GM23338 (cell line): ENCODE measurements around the gene RNF40. TPM values are rescaled to one million over a fixed set of nuclear protein-coding genes. Genes with fewer than 3 reads are reported as not detected.

ENCODE experiments used
- ATAC-seq: fragments of 200-7000 bp; cut with Tn5 transposase; 3 replicates; pipeline ENCODE4 v1.9.1; 2020
- DNase-seq: peaks from one replicate; pipeline ENCODE4 v3.0.0-alpha.2; 2015; ENCODE audit warnings: low spot score
- H2AFZ ChIP-seq: fragments of 200-600 bp; sonication (generic); 2 replicates; pipeline ENCODE4 v1.8.0; 2016; ENCODE audit warnings: antibody characterized with exemption, mild to moderate bottlenecking, moderate library complexity
- H3F3A ChIP-seq: fragments of 200-600 bp; sonication (generic); replicated peaks from 2 replicates; pipeline ENCODE4 v1.8.0; 2017; ENCODE audit warnings: antibody characterized with exemption, mixed run types, low read depth
- H3K27ac ChIP-seq: fragments of 200-600 bp; sonication (generic); 2 replicates; pipeline ENCODE4 v1.6.1; 2016; ENCODE audit warnings: low read depth
- H3K27me3 ChIP-seq: fragments of 200-600 bp; sonication (generic); 2 replicates; pipeline ENCODE4 v1.8.0; 2016; ENCODE audit warnings: mild to moderate bottlenecking, mixed run types, moderate library complexity; ENCODE audit not compliant: insufficient read depth
- H3K36me3 ChIP-seq: fragments of 200-600 bp; sonication (generic); 2 replicates; pipeline ENCODE4 v1.8.0; 2016; ENCODE audit warnings: mild to moderate bottlenecking; ENCODE audit not compliant: insufficient read depth
- H3K4me1 ChIP-seq: fragments of 200-600 bp; sonication (generic); 2 replicates; pipeline ENCODE4 v1.8.0; 2016; ENCODE audit warnings: mild to moderate bottlenecking, moderate library complexity; ENCODE audit not compliant: insufficient read depth
- H3K4me2 ChIP-seq: fragments of 200-600 bp; sonication (generic); 2 replicates; pipeline ENCODE4 v1.7.1; 2017; ENCODE audit warnings: mixed run types
- H3K4me3 ChIP-seq: fragments of 200-600 bp; sonication (generic); 2 replicates; pipeline ENCODE4 v1.6.1; 2016; ENCODE audit warnings: mixed run types
- H3K79me2 ChIP-seq: fragments of 200-600 bp; sonication (generic); replicated peaks from 2 replicates; pipeline ENCODE4 v1.8.0; 2017; ENCODE audit warnings: mild to moderate bottlenecking; ENCODE audit not compliant: insufficient read depth
- H3K9me2 ChIP-seq: fragments of 200-600 bp; sonication (generic); 2 replicates; pipeline ENCODE4 v1.8.0; 2017; ENCODE audit not compliant: insufficient read depth
- H4K20me1 ChIP-seq: fragments of 200-600 bp; sonication (generic); replicated peaks from 2 replicates; pipeline ENCODE4 v1.8.0; 2017; ENCODE audit warnings: mild to moderate bottlenecking; ENCODE audit not compliant: insufficient read depth
- H3K27ac Mint-ChIP-seq: 2 replicates; pipeline ENCODE4 v1.8.0; 2020; ENCODE audit warnings: inconsistent platforms, mild to moderate bottlenecking, moderate library complexity, mixed read lengths
- H3K27me3 Mint-ChIP-seq: 3 replicates; pipeline ENCODE4 v1.8.0; 2022; ENCODE audit warnings: low read depth, mild to moderate bottlenecking, moderate library complexity, mixed read lengths, inconsistent platforms; ENCODE audit not compliant: insufficient read depth, poor library complexity
- H3K36me3 Mint-ChIP-seq: 3 replicates; pipeline ENCODE4 v1.8.0; 2021; ENCODE audit warnings: low read depth, mild to moderate bottlenecking, inconsistent platforms, moderate library complexity, mixed read lengths
- H3K4me1 Mint-ChIP-seq: 3 replicates; pipeline ENCODE4 v1.8.0; 2020; ENCODE audit warnings: mild to moderate bottlenecking, inconsistent platforms, mixed read lengths
- H3K4me3 Mint-ChIP-seq: 3 replicates; pipeline ENCODE4 v1.8.0; 2021; ENCODE audit warnings: moderate library complexity, mild to moderate bottlenecking, inconsistent platforms, mixed read lengths
- H3K9me3 Mint-ChIP-seq: 3 replicates; pipeline ENCODE4 v1.8.0; 2020; ENCODE audit warnings: moderate library complexity, mild to moderate bottlenecking, inconsistent platforms, mixed read lengths
- CREB1 ChIP-seq: fragments of 250-450 bp; sonication (Bioruptor Pico); IDR thresholded peaks from 2 replicates; pipeline ENCODE4 v1.5.0; 2020; ENCODE audit warnings: low read depth, mild to moderate bottlenecking, moderate library complexity
- EZH2 ChIP-seq: fragments of 200-600 bp; sonication (generic); IDR thresholded peaks from one replicate; pipeline ENCODE4 v1.8.0; 2017; ENCODE audit warnings: antibody characterized with exemption, mild to moderate bottlenecking, low read depth; ENCODE audit not compliant: unreplicated experiment
- EZH2phosphoT487 ChIP-seq: fragments of 200-600 bp; sonication (generic); IDR thresholded peaks from one replicate; pipeline ENCODE4 v1.8.1; 2018; ENCODE audit warnings: antibody characterized with exemption; ENCODE audit not compliant: unreplicated experiment
- JUNB ChIP-seq: IDR thresholded peaks from one replicate; pipeline ENCODE4 v1.6.1; 2016; ENCODE audit warnings: antibody characterized with exemption; ENCODE audit not compliant: unreplicated experiment
- NANOG ChIP-seq: IDR thresholded peaks from 2 replicates; pipeline ENCODE4 v1.6.1; 2016; ENCODE audit warnings: antibody characterized with exemption, borderline replicate concordance
- POLR2AphosphoS5 ChIP-seq: IDR thresholded peaks from 2 replicates; pipeline ENCODE4 v1.6.1; 2016; ENCODE audit warnings: antibody characterized with exemption, low read depth
- STAT1 ChIP-seq: IDR thresholded peaks from one replicate; pipeline ENCODE4 v1.6.1; 2016; ENCODE audit warnings: antibody characterized with exemption; ENCODE audit not compliant: unreplicated experiment
- ZNF114 ChIP-seq: fragments of 250-450 bp; sonication (Bioruptor Pico); IDR thresholded peaks from 2 replicates; pipeline ENCODE4 v1.5.0; 2020; ENCODE audit warnings: mild to moderate bottlenecking, moderate library complexity
- ZNF331 ChIP-seq: fragments of 250-450 bp; sonication (Bioruptor Pico); IDR thresholded peaks from 2 replicates; pipeline ENCODE4 v1.5.0; 2020; ENCODE audit warnings: low read depth, mild to moderate bottlenecking, moderate library complexity
- polyA plus RNA-seq: library from polyadenylated mRNA; unstranded; fragments of >200 nt; fragmentation: Nextera tagmentation; extraction: Ambion mirVana; gene quantifications from 2 replicates; pipeline ENCODE4 v1.2.1, GENCODE V29; 2016
- total RNA-seq: library from RNA; depleted of rRNA; stranded (reverse); fragments of >200 nt; shearing (Covaris generic); gene quantifications from 2 replicates; pipeline ENCODE4 v1.2.3, GENCODE V29; 2014
- TF ChIP-seq, protein P1 (sequence below): IDR thresholded peaks from 2 replicates; pipeline ENCODE4 v1.6.1; 2016; ENCODE audit warnings: antibody characterized with exemption
- TF ChIP-seq, protein P2 (sequence below): IDR thresholded peaks from one replicate; pipeline ENCODE4 v1.6.1; 2018; ENCODE audit warnings: antibody characterized with exemption; ENCODE audit not compliant: unreplicated experiment
- TF ChIP-seq, protein P3 (sequence below), 2 experiments: fragments of 200-600 bp in 1 of 2; sonication (generic) in 1 of 2; conservative IDR thresholded peaks; 2 replicates each; pipeline versions ENCODE4 v1.5.1 to v1.6.1; 2016 to 2017; ENCODE audit warnings: antibody characterized with exemption in 2 of 2, low read depth in 2 of 2, mild to moderate bottlenecking in 2 of 2, moderate library complexity in 1 of 2
- TF ChIP-seq, protein P4 (sequence below): fragments of 250-450 bp; sonication (Bioruptor Pico); IDR thresholded peaks from 2 replicates; pipeline ENCODE4 v1.5.0; 2020; ENCODE audit warnings: mild to moderate bottlenecking, moderate library complexity

RNF40 gene
- total and polyA plus RNA-seq, 2 experiments from 2014 or later: 36.0 to 78.5 TPM

DNA sequence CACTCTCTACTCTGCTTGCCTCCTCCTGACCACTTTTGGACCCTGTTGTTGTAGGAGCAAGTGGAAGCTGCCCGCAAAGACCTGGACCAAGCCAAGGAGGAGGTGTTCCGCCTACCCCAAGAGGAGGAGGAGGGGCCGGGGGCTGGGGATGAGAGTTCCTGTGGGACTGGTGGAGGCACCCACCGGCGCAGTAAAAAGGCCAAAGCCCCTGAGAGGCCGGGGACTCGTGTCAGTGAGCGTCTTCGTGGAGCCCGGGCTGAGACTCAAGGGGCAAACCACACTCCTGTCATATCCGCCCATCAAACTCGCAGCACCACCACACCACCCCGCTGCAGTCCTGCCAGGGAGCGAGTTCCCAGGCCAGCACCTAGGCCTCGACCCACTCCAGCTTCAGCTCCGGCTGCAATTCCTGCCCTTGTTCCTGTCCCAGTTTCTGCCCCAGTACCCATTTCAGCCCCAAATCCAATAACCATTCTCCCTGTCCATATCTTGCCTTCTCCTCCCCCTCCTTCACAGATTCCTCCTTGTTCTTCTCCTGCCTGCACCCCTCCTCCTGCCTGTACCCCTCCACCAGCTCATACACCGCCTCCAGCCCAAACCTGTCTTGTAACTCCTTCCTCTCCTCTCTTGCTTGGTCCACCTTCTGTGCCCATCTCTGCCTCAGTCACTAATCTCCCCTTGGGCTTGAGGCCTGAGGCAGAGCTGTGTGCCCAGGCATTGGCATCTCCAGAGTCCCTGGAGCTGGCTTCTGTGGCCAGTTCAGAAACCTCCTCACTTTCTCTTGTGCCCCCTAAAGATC lies 24.9 kb upstream of the RNF40 start:
- Mint-ChIP-seq H3K4me1 (peaks cover 18% of the 10 kb centered on the region), H3K36me3 (peaks cover 74% of the 10 kb centered on the region), H3K9me3 (no peaks in the 10 kb centered on the region), H3K27me3 (peaks cover 8% of the 10 kb centered on the region), H3K27ac (no peak overlapping the region), H3K4me3 (no peak overlapping the region)
- Histone ChIP-seq H3K36me3 (peaks cover 31% of the 10 kb centered on the region), H3K27ac (no peak overlapping the region), H3K9me2 (no peaks in the 10 kb centered on the region), H4K20me1 (peaks cover 14% of the 10 kb centered on the region), H3K79me2 (no peaks in the 10 kb centered on the region), H3K4me2 (no peak overlapping the region), H3K27me3 (no peaks in the 10 kb centered on the region), H3F3A (no peaks in the 10 kb centered on the region), H3K4me1 (peaks cover 3% of the 10 kb centered on the region), H3K4me3 (no peak overlapping the region), H2AFZ (no peak overlapping the region)
- no peak for TF ChIP-seq EZH2phosphoT487
- TF ChIP-seq, protein P1, sequence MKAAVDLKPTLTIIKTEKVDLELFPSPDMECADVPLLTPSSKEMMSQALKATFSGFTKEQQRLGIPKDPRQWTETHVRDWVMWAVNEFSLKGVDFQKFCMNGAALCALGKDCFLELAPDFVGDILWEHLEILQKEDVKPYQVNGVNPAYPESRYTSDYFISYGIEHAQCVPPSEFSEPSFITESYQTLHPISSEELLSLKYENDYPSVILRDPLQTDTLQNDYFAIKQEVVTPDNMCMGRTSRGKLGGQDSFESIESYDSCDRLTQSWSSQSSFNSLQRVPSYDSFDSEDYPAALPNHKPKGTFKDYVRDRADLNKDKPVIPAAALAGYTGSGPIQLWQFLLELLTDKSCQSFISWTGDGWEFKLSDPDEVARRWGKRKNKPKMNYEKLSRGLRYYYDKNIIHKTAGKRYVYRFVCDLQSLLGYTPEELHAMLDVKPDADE: no peak
- TF ChIP-seq ZNF114 (CRISPR knock-in tag): no peak
- no peak for TF ChIP-seq POLR2AphosphoS5
- TF ChIP-seq NANOG: no peak
- no peak for TF ChIP-seq ZNF331 (CRISPR knock-in tag)
- no peak for TF ChIP-seq CREB1 (CRISPR knock-in tag)
- TF ChIP-seq, protein P2, sequence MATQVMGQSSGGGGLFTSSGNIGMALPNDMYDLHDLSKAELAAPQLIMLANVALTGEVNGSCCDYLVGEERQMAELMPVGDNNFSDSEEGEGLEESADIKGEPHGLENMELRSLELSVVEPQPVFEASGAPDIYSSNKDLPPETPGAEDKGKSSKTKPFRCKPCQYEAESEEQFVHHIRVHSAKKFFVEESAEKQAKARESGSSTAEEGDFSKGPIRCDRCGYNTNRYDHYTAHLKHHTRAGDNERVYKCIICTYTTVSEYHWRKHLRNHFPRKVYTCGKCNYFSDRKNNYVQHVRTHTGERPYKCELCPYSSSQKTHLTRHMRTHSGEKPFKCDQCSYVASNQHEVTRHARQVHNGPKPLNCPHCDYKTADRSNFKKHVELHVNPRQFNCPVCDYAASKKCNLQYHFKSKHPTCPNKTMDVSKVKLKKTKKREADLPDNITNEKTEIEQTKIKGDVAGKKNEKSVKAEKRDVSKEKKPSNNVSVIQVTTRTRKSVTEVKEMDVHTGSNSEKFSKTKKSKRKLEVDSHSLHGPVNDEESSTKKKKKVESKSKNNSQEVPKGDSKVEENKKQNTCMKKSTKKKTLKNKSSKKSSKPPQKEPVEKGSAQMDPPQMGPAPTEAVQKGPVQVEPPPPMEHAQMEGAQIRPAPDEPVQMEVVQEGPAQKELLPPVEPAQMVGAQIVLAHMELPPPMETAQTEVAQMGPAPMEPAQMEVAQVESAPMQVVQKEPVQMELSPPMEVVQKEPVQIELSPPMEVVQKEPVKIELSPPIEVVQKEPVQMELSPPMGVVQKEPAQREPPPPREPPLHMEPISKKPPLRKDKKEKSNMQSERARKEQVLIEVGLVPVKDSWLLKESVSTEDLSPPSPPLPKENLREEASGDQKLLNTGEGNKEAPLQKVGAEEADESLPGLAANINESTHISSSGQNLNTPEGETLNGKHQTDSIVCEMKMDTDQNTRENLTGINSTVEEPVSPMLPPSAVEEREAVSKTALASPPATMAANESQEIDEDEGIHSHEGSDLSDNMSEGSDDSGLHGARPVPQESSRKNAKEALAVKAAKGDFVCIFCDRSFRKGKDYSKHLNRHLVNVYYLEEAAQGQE: no peak
- TF ChIP-seq STAT1: no peak
- TF ChIP-seq EZH2: no peak
- TF ChIP-seq, protein P3, sequence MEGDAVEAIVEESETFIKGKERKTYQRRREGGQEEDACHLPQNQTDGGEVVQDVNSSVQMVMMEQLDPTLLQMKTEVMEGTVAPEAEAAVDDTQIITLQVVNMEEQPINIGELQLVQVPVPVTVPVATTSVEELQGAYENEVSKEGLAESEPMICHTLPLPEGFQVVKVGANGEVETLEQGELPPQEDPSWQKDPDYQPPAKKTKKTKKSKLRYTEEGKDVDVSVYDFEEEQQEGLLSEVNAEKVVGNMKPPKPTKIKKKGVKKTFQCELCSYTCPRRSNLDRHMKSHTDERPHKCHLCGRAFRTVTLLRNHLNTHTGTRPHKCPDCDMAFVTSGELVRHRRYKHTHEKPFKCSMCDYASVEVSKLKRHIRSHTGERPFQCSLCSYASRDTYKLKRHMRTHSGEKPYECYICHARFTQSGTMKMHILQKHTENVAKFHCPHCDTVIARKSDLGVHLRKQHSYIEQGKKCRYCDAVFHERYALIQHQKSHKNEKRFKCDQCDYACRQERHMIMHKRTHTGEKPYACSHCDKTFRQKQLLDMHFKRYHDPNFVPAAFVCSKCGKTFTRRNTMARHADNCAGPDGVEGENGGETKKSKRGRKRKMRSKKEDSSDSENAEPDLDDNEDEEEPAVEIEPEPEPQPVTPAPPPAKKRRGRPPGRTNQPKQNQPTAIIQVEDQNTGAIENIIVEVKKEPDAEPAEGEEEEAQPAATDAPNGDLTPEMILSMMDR (conservative IDR thresholded peaks at IDR 0.05; ENCODE audit: low read depth in 2 of 2): no peak
- TF ChIP-seq JUNB: no peak
- TF ChIP-seq, protein P4, sequence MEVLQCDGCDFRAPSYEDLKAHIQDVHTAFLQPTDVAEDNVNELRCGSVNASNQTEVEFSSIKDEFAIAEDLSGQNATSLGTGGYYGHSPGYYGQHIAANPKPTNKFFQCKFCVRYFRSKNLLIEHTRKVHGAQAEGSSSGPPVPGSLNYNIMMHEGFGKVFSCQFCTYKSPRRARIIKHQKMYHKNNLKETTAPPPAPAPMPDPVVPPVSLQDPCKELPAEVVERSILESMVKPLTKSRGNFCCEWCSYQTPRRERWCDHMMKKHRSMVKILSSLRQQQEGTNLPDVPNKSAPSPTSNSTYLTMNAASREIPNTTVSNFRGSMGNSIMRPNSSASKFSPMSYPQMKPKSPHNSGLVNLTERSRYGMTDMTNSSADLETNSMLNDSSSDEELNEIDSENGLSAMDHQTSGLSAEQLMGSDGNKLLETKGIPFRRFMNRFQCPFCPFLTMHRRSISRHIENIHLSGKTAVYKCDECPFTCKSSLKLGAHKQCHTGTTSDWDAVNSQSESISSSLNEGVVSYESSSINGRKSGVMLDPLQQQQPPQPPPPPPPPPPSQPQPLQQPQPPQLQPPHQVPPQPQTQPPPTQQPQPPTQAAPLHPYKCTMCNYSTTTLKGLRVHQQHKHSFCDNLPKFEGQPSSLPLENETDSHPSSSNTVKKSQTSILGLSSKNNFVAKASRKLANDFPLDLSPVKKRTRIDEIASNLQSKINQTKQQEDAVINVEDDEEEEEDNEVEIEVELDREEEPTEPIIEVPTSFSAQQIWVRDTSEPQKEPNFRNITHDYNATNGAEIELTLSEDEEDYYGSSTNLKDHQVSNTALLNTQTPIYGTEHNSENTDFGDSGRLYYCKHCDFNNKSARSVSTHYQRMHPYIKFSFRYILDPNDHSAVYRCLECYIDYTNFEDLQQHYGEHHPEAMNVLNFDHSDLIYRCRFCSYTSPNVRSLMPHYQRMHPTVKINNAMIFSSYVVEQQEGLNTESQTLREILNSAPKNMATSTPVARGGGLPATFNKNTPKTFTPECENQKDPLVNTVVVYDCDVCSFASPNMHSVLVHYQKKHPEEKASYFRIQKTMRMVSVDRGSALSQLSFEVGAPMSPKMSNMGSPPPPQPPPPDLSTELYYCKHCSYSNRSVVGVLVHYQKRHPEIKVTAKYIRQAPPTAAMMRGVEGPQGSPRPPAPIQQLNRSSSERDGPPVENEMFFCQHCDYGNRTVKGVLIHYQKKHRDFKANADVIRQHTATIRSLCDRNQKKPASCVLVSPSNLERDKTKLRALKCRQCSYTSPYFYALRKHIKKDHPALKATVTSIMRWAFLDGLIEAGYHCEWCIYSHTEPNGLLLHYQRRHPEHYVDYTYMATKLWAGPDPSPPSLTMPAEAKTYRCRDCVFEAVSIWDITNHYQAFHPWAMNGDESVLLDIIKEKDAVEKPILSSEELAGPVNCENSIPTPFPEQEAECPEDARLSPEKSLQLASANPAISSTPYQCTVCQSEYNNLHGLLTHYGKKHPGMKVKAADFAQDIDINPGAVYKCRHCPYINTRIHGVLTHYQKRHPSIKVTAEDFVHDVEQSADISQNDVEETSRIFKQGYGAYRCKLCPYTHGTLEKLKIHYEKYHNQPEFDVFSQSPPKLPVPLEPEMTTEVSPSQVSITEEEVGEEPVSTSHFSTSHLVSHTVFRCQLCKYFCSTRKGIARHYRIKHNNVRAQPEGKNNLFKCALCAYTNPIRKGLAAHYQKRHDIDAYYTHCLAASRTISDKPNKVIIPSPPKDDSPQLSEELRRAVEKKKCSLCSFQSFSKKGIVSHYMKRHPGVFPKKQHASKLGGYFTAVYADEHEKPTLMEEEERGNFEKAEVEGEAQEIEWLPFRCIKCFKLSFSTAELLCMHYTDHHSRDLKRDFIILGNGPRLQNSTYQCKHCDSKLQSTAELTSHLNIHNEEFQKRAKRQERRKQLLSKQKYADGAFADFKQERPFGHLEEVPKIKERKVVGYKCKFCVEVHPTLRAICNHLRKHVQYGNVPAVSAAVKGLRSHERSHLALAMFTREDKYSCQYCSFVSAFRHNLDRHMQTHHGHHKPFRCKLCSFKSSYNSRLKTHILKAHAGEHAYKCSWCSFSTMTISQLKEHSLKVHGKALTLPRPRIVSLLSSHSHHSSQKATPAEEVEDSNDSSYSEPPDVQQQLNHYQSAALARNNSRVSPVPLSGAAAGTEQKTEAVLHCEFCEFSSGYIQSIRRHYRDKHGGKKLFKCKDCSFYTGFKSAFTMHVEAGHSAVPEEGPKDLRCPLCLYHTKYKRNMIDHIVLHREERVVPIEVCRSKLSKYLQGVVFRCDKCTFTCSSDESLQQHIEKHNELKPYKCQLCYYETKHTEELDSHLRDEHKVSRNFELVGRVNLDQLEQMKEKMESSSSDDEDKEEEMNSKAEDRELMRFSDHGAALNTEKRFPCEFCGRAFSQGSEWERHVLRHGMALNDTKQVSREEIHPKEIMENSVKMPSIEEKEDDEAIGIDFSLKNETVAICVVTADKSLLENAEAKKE (CRISPR knock-in tag): no peak
- ATAC-seq (no peak), DNase-seq (no peak)
